ENCODE measurements around the gene PPL. TPM values are rescaled to one million over a fixed set of nuclear protein-coding genes. Genes with fewer than 3 reads are reported as not detected.

Gene PPL
- total RNA-seq, 1 donor from 2014 or later: not detected

- intact Hi-C loops (cut with micrococcal nuclease): no loop called here
Observed at GRCh38 chr16:4839942-4840341, 97.0 kb downstream of the PPL start.

- intact Hi-C loops (cut with micrococcal nuclease): no loop called here
Observed at GRCh38 chr16:4837733-4838501, 99.0 kb downstream of the PPL start.

- intact Hi-C loops (cut with micrococcal nuclease): no loop called here
Observed at GRCh38 chr16:4836727-4837126, 100.2 kb downstream of the PPL start.

- intact Hi-C loops (cut with micrococcal nuclease): no loop called here
Observed at GRCh38 chr16:4833584-4833983, 103.4 kb downstream of the PPL start.

- intact Hi-C loops (cut with micrococcal nuclease): no loop called here
Observed at GRCh38 chr16:4832698-4833343, 104.1 kb downstream of the PPL start.

Other genes with a start within 250 kb of the PPL start
- gene NUDT16L1, start 243.6 kb downstream of the PPL start, total RNA-seq: 43.2 and 45.3 TPM in 2 replicates
- gene ANKS3, start 202.9 kb downstream of the PPL start, total RNA-seq: 17.2 and 17.9 TPM in 2 replicates
- gene DNAAF8, start 202.6 kb downstream of the PPL start, total RNA-seq: 0.56 TPM in 1 of 2 replicates, not detected in the other
- 16.5 and 22.4 TPM in 2 replicates for gene ZNF500, start 170.0 kb downstream of the PPL start, total RNA-seq
- not detected in 2 replicates for gene SEPTIN12, start 148.8 kb downstream of the PPL start, total RNA-seq
- gene SMIM22, start 141.8 kb downstream of the PPL start, total RNA-seq: not detected in 2 replicates
- 5.5 and 6.2 TPM in 2 replicates for gene ROGDI, start 134.5 kb downstream of the PPL start, total RNA-seq
- gene GLYR1, start 89.9 kb downstream of the PPL start, total RNA-seq: 115 and 120 TPM in 2 replicates
- gene UBN1, start 89.7 kb downstream of the PPL start, total RNA-seq: 42.1 and 45.4 TPM in 2 replicates
- not detected in 2 replicates for gene SEC14L5, start 21.2 kb upstream of the PPL start, total RNA-seq
- 14.5 and 14.9 TPM in 2 replicates for gene NAGPA, start 96.8 kb upstream of the PPL start, total RNA-seq
- gene C16orf89, start 128.8 kb upstream of the PPL start, total RNA-seq: not detected in 2 replicates
- gene ALG1, start 134.7 kb upstream of the PPL start, total RNA-seq: 34.1 and 34.5 TPM in 2 replicates
- 10.0 and 12.1 TPM in 2 replicates for gene EEF2KMT, start 160.6 kb upstream of the PPL start, total RNA-seq

Data from T-helper 1 cell treated with Interleukin-12 subunit alpha and Interleukin-12 subunit beta and Interleukin-4 antibody, amounts not matched to agents 30 ng/mL and 1 ng/mL, for 36 hours (primary cell).